Liver (tissue), 3 donors: ENCODE results near the gene TNS1.

ENCODE experiments used
- FOXA1 ChIP-seq: IDR thresholded peaks from 2 replicates; pipeline ENCODE4 v1.6.1; 2016; ENCODE audit warnings: antibody characterized with exemption
- HNF4G ChIP-seq: IDR thresholded peaks from 2 replicates; pipeline ENCODE4 v1.6.1; 2016; ENCODE audit warnings: antibody characterized with exemption
- JUND ChIP-seq, 2 donors: IDR thresholded peaks; 2 replicates each; pipeline ENCODE4 v1.6.1; 2016; ENCODE audit warnings: antibody characterized with exemption in 2 of 2
- RAD21 ChIP-seq, 2 donors: IDR thresholded peaks; 2 replicates each; pipeline ENCODE4 v1.6.1; 2016; ENCODE audit warnings: antibody characterized with exemption in 2 of 2, mild to moderate bottlenecking in 2 of 2
- SP1 ChIP-seq: IDR thresholded peaks from 2 replicates; pipeline ENCODE4 v1.6.1; 2018; ENCODE audit warnings: antibody characterized with exemption, mild to moderate bottlenecking
- TF ChIP-seq, protein P1 (sequence below): IDR thresholded peaks from 2 replicates; pipeline ENCODE4 v1.6.1; 2016; ENCODE audit warnings: antibody characterized with exemption
- TF ChIP-seq, protein P2 (sequence below): IDR thresholded peaks from 2 replicates; pipeline ENCODE4 v1.6.1; 2016; ENCODE audit warnings: antibody characterized with exemption
- TF ChIP-seq, protein P3 (sequence below): fragments of 150-350 bp; IDR thresholded peaks from 2 replicates; pipeline ENCODE4 v1.5.1; 2017; ENCODE audit warnings: improper control_type of control experiment, low read depth, low read length; ENCODE audit not compliant: missing input control
- TF ChIP-seq, protein P4 (sequence below): IDR thresholded peaks from 2 replicates; pipeline ENCODE4 v1.6.1; 2016; ENCODE audit warnings: antibody characterized with exemption, mild to moderate bottlenecking
- donor health status: healthy.
- donor health status: healthy.

DNA sequence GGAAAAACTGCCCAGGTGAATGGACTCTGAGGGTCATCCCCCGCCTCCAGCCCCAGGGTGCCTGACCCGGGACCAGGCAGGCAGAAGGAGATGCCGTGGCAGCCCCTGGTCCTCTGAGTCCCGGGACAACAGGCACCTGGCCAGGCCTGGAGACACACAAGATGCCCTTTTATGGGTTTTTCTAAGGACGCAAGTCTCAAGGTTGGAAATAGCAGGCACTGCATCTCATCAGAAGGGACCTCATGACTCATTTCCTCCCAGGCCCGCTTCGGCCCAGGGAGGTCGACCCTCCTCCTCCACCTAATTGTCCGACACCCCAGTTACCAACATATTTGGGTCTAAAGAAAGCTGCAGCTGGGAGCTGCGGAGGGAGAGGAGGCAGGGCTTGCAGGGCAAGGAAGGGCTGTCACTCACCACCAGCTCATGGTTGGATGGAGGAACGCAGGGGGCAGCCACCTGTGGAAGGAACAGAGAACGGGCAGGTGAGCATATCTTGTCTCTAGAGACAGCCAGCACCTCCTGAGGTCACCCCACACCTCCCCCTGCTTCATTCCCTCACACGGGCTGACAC is 82.9 kb downstream of the TNS1 start:
- TF ChIP-seq JUND (IDR thresholded peaks at IDR 0.05): peak in 1 of 2 donors; percentile 29
- TF ChIP-seq FOXA1: no peak
- TF ChIP-seq, protein P1, sequence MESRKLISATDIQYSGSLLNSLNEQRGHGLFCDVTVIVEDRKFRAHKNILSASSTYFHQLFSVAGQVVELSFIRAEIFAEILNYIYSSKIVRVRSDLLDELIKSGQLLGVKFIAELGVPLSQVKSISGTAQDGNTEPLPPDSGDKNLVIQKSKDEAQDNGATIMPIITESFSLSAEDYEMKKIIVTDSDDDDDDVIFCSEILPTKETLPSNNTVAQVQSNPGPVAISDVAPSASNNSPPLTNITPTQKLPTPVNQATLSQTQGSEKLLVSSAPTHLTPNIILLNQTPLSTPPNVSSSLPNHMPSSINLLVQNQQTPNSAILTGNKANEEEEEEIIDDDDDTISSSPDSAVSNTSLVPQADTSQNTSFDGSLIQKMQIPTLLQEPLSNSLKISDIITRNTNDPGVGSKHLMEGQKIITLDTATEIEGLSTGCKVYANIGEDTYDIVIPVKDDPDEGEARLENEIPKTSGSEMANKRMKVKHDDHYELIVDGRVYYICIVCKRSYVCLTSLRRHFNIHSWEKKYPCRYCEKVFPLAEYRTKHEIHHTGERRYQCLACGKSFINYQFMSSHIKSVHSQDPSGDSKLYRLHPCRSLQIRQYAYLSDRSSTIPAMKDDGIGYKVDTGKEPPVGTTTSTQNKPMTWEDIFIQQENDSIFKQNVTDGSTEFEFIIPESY: no peak
- TF ChIP-seq, protein P2, sequence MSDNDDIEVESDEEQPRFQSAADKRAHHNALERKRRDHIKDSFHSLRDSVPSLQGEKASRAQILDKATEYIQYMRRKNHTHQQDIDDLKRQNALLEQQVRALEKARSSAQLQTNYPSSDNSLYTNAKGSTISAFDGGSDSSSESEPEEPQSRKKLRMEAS: no peak
- TF ChIP-seq, protein P3, sequence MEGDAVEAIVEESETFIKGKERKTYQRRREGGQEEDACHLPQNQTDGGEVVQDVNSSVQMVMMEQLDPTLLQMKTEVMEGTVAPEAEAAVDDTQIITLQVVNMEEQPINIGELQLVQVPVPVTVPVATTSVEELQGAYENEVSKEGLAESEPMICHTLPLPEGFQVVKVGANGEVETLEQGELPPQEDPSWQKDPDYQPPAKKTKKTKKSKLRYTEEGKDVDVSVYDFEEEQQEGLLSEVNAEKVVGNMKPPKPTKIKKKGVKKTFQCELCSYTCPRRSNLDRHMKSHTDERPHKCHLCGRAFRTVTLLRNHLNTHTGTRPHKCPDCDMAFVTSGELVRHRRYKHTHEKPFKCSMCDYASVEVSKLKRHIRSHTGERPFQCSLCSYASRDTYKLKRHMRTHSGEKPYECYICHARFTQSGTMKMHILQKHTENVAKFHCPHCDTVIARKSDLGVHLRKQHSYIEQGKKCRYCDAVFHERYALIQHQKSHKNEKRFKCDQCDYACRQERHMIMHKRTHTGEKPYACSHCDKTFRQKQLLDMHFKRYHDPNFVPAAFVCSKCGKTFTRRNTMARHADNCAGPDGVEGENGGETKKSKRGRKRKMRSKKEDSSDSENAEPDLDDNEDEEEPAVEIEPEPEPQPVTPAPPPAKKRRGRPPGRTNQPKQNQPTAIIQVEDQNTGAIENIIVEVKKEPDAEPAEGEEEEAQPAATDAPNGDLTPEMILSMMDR: no peak
- no peak for TF ChIP-seq RAD21 (IDR thresholded peaks at IDR 0.05)
- no peak for TF ChIP-seq HNF4G
- TF ChIP-seq, protein P4, sequence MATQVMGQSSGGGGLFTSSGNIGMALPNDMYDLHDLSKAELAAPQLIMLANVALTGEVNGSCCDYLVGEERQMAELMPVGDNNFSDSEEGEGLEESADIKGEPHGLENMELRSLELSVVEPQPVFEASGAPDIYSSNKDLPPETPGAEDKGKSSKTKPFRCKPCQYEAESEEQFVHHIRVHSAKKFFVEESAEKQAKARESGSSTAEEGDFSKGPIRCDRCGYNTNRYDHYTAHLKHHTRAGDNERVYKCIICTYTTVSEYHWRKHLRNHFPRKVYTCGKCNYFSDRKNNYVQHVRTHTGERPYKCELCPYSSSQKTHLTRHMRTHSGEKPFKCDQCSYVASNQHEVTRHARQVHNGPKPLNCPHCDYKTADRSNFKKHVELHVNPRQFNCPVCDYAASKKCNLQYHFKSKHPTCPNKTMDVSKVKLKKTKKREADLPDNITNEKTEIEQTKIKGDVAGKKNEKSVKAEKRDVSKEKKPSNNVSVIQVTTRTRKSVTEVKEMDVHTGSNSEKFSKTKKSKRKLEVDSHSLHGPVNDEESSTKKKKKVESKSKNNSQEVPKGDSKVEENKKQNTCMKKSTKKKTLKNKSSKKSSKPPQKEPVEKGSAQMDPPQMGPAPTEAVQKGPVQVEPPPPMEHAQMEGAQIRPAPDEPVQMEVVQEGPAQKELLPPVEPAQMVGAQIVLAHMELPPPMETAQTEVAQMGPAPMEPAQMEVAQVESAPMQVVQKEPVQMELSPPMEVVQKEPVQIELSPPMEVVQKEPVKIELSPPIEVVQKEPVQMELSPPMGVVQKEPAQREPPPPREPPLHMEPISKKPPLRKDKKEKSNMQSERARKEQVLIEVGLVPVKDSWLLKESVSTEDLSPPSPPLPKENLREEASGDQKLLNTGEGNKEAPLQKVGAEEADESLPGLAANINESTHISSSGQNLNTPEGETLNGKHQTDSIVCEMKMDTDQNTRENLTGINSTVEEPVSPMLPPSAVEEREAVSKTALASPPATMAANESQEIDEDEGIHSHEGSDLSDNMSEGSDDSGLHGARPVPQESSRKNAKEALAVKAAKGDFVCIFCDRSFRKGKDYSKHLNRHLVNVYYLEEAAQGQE: no peak
- TF ChIP-seq SP1: no peak
